HG03442 (cell line): ENCODE data around the gene RGL4.

Experiments used
- ATAC-seq: cut with Tn5 transposase; IDR thresholded peaks from one replicate; pipeline ENCODE4 v1.9.1; 2021; ENCODE audit warnings: mild to moderate bottlenecking, moderate library complexity; ENCODE audit not compliant: unreplicated experiment

The RGL4 gene

GRCh38 chr22:23678133-23678532 is 12.7 kb upstream of the RGL4 start:
- no peak for ATAC-seq

- ATAC-seq: no peak
These were observed 9.6 kb upstream of the RGL4 start for GRCh38 chr22:23681026-23681809.

- no peak for ATAC-seq
These were observed 8.7 kb upstream of the RGL4 start for GRCh38 chr22:23682077-23682476.

- no peak for ATAC-seq
These were observed 7.9 kb upstream of the RGL4 start for GRCh38 chr22:23682827-23683355.

- ATAC-seq: no peak
These were observed 7.3 kb upstream of the RGL4 start for GRCh38 chr22:23683545-23683944.

GRCh38 chr22:23684026-23684425 is 6.8 kb upstream of the RGL4 start:
- no peak for ATAC-seq

- no peak for ATAC-seq
These were observed 6.2 kb upstream of the RGL4 start for GRCh38 chr22:23684561-23685031.

GRCh38 chr22:23685205-23685784 is 5.5 kb upstream of the RGL4 start:
- ATAC-seq: no peak

GRCh38 chr22:23686416-23687024 is 4.3 kb upstream of the RGL4 start:
- ATAC-seq: no peak

GRCh38 chr22:23688121-23688520 is 2.7 kb upstream of the RGL4 start:
- ATAC-seq: no peak

GRCh38 chr22:23688571-23688970 is 2.2 kb upstream of the RGL4 start:
- ATAC-seq: no peak

GRCh38 chr22:23689414-23689813 is 1.4 kb upstream of the RGL4 start:
- no peak for ATAC-seq

GRCh38 chr22:23691748-23692423 is 1.1 kb downstream of the RGL4 start:
- ATAC-seq: no peak

- no peak for ATAC-seq
These were observed 1.9 kb downstream of the RGL4 start for GRCh38 chr22:23692598-23693291.

GRCh38 chr22:23693979-23694680 is 3.3 kb downstream of the RGL4 start:
- ATAC-seq: no peak

GRCh38 chr22:23695141-23695540 is 4.3 kb downstream of the RGL4 start:
- ATAC-seq: no peak

- ATAC-seq: no peak
These were observed 4.9 kb downstream of the RGL4 start for GRCh38 chr22:23695571-23696325.

- no peak for ATAC-seq
These were observed 5.6 kb downstream of the RGL4 start for GRCh38 chr22:23696326-23696851.
